Activated gamma-delta T cell treated with anti-CD3 and anti-CD28 coated beads, Interleukin-2, amount 50 U/mL, for 16 hours (primary cell): ENCODE data around the gene RNF10.
"Not testable (repeated sequence)": the region's sequence is repeated elsewhere in the genome, so short reads cannot be mapped to it uniquely, and the experiment has no call there.

Source experiments
- DNase-seq: peaks from one replicate; pipeline ENCODE4 v3.0.0-alpha.2; 2020; ENCODE audit warnings: low read depth

RNF10 gene

GRCh38 chr12:120580787-120581723, 46.9 kb downstream of the RNF10 start, which contains the start of gene POP5:
Gene POP5 (minus strand): TSS chr12:120581402. CDS start chr12:120581362, 40 bp downstream.
- peak; percentile 88 for DNase-seq

GRCh38 chr12:120581998-120582397, 47.8 kb downstream of the RNF10 start:
- DNase-seq, result no peak

- peak; percentile 75 for DNase-seq
Measured at GRCh38 chr12:120583478-120584030, 49.4 kb downstream of the RNF10 start.

GRCh38 chr12:120584343-120585149, 50.4 kb downstream of the RNF10 start:
- peak; percentile 11 for DNase-seq

GRCh38 chr12:120586206-120586605, 52.0 kb downstream of the RNF10 start:
- DNase-seq, result no peak

- no peak for DNase-seq
Measured at GRCh38 chr12:120586860-120587259, 52.7 kb downstream of the RNF10 start.

- no peak for DNase-seq
Measured at GRCh38 chr12:120588371-120588770, 54.2 kb downstream of the RNF10 start.

GRCh38 chr12:120588948-120589930, 55.1 kb downstream of the RNF10 start:
- no peak for DNase-seq

- DNase-seq, result no peak
Measured at GRCh38 chr12:120590741-120591407, 56.7 kb downstream of the RNF10 start.

GRCh38 chr12:120592121-120593049, 58.2 kb downstream of the RNF10 start:
- no peak for DNase-seq

GRCh38 chr12:120596901-120597300, 62.7 kb downstream of the RNF10 start:
- DNase-seq, result no peak

- DNase-seq, result no peak
Measured at GRCh38 chr12:120597861-120598260, 63.7 kb downstream of the RNF10 start.

- DNase-seq, result no peak
Measured at GRCh38 chr12:120598674-120599463, 64.7 kb downstream of the RNF10 start.

- no peak for DNase-seq
Measured at GRCh38 chr12:120599672-120600552, 65.8 kb downstream of the RNF10 start.

- DNase-seq, result not testable (repeated sequence)
Measured at GRCh38 chr12:120602416-120602815, 68.3 kb downstream of the RNF10 start.

GRCh38 chr12:120610560-120610959, 76.4 kb downstream of the RNF10 start:
- no peak for DNase-seq

GRCh38 chr12:120611534-120611933, 77.4 kb downstream of the RNF10 start:
- not testable (repeated sequence) for DNase-seq

GRCh38 chr12:120614848-120615247, 80.7 kb downstream of the RNF10 start:
- no peak for DNase-seq
